ENCODE measurements around the gene CMSS1. TPM values are rescaled to one million over a fixed set of nuclear protein-coding genes. Genes with fewer than 3 reads are reported as not detected.

CMSS1 gene
- polyA plus RNA-seq, 1 donor, result 25.0 TPM

DNA sequence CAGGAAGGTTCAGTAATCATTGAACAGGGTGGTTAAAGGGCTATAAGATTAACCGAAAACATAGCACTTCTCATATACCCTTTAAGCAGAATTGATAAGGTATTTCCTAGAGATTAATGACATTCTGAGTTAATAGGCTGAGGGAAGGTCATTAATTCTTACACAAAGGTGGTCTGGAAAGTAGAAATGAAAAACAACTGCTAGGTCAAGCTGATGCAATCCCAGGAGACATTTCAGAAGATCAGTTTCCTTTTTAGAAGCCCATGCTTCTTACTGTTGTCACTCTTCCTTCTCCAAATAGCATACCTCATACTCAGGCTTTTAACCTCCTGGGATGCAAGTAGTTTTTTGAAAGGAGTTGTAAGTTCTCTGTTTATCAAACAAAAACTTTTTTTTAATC, 287.8 kb downstream of the CMSS1 start:
- DNase-seq (ENCODE audit: low read depth), result no peak

DNA sequence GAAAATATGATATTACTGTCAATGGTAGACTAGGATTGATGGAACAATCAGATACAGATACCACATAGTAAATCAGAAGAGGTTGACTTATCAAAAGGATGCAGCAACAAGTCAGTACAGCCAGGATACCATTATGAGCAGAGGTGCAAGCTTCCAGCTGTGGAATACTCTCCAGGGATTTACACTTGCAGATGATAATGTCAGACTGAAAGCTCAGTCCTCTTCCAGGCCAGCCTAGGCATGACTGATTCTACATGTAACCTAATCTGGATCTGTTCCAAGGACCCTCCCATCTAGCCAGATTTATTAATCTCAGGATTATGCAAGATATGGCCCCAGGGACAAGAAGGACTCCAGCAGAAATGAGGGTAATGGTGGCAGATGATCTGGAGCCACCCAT, 288.4 kb downstream of the CMSS1 start:
- no peak for DNase-seq (ENCODE audit: low read depth)

DNA sequence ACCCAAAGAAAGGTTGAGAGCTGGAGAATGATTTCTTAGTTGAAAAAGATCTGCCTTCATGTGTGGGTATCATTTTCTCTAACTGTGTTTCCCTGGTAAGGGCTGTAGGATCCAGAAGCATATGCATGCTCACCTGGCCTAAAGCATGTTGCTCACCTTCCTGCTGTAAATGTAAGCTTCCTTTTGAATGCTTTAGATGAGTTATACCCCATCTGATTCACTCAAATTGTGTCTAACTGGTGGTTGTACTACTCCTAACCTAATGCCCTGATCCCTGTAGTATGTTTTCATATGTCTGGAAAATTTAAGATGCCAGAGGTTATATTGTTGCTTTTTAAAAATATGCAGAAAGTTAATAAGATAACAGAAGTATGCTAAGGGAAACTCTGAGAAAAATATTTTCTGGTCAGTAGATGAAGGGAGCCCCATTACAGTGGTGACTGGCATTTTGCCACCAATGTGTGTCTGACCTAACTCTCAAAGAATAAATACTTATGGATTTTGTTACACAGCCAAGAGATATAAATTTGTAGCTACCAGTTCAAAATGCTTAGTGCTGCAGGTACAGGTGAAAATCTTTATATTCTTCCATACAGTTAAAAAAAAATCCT, 289.0 kb downstream of the CMSS1 start:
- DNase-seq (ENCODE audit: low read depth), result no peak

DNA sequence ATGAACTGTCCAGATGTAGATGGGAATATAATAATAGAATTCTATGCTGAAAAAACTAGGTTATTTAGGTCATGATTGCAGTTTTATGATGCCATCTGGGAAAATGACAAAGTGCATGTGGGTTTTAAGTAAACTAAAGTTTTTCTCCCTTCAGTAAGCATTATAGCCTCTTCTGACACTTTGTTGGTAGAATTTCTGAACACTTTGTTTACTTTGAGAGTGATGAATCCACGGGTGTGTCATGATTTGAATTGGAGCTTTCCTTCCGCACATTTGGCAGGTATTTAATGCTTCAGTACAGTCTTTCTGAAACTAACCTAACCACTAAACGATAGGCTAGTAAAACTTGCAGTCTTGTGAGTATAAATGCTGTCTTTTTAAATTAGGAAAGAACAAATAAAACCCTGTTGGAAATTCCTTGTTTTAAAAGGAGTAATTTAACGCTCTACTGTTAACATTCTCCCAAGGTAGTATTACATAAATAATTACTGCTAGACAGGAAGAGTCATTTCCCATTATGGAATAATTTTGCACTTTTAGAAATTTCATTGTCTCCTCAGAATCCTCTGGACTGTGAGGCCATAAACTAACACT, 289.7 kb downstream of the CMSS1 start:
- no peak for DNase-seq (ENCODE audit: low read depth)

DNA sequence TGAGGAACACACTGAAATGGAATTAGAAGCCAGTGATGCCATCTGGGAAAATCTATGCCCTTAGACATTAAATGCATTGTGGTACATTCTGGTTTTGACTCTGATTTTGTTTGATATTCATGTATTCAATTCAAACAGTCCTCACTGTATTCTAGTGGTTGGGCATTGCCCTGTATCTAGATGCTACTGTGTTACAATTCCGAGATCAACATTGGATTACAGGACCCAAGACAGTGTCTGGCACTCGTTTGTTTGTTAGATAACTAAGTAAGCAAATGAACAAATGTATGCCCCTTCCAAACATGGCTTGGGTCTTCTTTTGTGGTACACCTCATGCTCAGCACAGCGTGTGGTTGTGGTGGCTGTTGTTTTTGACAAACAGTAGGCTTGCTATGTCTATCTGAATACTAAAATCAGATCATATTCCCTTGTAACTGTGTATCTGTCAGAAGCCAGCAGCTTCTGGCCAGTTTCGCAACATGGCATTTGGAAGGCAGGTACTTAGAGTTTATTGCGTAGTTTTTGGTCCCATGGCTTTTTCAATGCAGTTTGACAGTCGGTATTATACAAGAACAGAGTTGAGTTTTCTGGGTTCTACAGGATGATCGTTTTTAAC, 290.9 kb downstream of the CMSS1 start:
- no peak for DNase-seq (ENCODE audit: low read depth)

DNA sequence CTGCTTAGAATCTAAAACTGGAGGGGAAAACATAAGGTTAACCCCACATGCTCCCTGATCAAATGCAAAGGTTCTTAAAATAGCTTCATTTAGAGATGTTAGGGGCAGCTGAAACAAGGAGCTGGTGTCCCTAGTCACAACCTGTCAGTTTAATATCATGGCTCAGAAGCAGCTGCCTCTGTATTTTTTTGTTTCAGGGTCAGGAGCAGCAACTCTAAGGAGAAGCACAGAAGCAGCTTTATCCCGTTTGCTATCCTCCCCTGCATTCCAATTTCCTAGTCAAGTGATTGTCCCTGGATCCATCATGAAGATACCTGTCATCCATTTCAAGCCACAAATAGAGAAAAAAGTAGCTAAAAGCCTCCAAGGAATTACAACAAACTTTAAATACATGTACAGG, 292.5 kb downstream of the CMSS1 start:
- no peak for DNase-seq (ENCODE audit: low read depth)

DNA sequence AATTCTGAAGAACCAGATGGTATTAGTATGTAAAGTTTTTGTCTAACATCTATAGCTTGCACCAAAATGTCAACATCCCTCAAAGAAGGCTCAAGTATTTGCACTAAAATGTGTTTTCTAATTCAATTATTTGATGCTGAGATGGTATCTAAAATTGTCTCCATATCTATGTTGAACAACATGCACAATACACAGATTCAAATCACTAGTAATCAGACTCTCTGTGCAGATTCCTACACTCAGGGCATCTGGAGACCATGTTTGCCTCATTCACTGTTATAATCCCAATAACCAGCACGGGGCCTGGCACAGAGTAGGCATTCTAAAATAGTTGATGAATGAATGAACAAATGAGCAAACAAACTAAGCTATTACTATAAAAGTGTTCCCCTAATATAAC, 294.1 kb downstream of the CMSS1 start:
- no peak for DNase-seq (ENCODE audit: low read depth)

DNA sequence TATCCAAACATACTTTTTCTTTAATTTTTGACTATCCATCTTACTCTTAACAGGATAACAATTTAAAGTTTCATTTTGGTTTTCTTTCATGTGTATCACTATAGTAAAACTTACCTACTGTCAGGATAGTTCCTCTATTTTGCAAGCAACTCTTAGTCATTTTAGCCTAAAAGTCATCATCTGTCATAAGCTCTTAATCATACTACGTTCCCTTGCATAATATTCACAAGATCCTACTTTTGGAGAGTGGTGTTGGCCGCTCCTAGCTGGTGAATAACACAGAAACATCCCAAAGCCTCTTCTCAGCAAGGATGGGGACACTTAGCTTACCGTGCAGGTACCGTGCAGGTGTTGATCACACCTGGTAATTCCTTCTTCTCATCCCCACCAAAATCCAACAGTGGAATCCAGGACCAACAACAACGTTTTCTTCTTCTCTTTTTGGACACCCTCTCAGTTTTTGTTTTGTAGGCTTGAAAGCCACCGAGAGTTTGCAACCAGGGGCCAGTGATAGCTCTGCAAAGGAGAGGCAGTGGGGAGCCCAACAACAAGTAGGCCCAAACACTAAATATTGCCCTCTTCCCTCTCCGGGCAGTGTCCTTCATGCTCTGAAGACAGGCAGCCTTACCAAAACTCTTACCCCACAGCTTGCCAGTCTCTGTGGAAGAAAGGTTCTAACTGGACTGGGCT, 296.2 kb downstream of the CMSS1 start:
- no peak for DNase-seq (ENCODE audit: low read depth)

DNA sequence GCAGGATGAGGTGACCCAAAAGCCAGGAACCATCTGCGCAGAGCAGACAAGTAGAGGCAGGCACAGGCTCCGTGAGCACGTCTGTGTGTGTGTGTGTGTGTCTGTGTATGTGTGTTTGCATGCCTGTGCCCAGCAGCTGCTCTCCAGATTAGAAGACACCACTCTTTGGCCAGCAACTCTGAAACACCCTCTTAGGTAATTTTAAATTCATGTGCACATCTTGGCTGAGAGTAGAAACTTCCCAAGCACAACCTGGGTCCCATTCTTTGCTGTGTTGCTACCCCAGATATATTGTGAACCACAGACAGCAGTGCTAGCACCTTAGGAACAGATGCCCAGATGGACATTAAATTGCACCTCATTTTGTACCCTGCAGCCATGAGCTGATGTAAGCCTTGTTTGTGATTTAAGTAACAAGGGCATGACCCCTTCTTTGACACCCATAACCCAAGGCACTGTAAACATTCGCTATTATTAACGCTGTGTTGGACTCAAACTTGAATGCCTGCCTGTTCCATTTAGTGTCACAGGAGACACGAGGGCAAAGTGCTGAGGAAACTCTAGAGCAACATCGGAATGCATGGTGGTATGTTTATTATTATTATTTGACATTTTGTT, 296.9 kb downstream of the CMSS1 start, which contains the start of gene FILIP1L:
Gene FILIP1L (minus strand): TSS at position 89 of the 618 bp plus-strand sequence.
- no peak for DNase-seq (ENCODE audit: low read depth)

DNA sequence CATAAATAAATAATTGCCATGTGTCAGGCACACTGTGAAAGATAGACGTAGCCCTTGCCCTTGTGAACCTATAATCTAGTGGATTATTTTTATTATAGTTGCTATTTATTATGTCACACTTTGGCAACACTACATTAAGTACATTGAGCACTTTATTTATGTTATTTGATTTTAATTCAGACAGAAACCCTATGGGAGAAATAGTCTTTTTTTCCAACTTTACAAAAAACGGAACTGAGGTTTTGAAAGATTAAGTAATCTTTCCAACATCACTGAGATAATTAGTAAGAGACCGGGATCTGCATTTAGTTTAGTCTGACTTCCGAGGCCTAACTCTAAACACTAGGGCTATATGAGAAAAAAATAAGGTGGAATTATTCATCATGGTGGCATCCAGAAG, 299.4 kb downstream of the CMSS1 start:
- DNase-seq (ENCODE audit: low read depth), result no peak

DNA sequence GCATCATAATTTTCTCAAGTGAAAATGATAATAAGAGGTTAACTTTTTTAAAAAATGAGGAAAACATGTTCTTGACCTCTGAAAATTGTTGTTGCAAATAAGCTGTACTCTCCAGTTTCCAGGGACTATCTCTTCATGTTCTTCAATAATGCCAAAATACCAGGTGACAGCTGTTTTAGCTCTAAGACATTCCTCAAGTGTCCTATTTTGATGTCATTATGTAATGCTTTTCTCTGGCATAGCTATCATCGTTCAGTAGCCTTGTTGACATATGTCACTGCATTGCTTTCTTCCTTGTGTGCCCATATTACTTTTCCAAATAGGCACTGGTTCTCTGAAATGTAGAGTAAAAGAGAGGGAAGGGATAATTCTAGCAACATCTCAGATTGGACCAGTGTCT, 302.4 kb downstream of the CMSS1 start:
- no peak for DNase-seq (ENCODE audit: low read depth)

DNA sequence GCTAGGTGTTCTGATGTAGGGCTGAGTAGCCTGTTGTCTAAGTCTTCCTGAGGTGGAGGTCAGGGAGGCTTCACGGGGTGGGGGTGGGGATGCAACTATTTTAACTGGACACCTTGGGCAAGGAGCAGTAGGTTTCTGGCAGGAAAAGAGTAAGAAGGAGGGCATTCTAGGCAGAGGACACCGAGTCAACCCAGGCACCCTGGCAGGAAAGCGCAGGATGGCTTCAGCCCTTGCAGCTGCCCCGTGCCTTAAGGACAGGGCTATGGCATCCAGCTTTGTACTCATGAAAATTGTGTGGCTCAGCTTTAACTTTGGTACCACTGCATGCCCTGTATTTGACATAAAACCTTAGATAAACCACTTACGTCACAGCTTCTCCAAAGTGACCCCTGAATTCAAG, 303.0 kb downstream of the CMSS1 start:
- no peak for DNase-seq (ENCODE audit: low read depth)

DNA sequence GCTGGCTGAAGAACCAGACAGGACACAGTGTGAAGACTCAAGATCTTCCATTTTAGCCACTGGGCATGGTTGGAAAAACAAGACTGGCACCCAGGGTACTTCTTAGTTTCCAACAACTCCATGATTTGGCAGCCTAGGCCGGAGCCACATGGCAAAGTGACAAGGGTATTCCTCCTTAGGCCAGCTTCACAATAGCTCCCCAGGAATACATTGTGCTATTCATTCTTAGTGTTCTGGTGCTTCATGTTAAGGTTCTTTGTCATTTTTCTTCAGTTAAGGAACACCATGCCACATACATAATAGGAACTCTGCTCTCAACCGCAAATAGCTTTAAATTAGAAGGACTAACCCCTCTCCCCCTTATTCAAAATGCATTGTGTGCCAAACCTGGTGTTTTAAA, 304.7 kb downstream of the CMSS1 start:
- no peak for DNase-seq (ENCODE audit: low read depth)

DNA sequence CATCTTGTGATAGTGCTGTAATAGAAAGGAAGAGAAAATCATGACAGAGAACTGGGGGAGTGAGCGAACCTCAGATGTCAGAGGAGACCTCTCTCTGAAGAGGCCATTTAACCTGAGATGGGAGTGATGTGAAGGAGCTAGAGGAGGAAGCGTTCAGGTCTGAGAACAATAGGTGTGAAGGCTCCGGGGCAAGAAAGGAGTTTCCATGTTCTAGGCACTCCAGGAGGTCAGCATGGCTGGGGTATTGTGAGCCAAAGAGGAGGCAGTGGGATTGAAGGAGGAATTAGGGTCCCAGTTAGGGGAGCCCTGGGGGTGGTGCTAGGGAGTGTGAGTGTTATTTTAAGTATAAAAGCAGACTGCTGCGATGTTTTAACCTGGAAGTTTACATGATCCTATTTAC, 305.4 kb downstream of the CMSS1 start:
- no peak for DNase-seq (ENCODE audit: low read depth)

DNA sequence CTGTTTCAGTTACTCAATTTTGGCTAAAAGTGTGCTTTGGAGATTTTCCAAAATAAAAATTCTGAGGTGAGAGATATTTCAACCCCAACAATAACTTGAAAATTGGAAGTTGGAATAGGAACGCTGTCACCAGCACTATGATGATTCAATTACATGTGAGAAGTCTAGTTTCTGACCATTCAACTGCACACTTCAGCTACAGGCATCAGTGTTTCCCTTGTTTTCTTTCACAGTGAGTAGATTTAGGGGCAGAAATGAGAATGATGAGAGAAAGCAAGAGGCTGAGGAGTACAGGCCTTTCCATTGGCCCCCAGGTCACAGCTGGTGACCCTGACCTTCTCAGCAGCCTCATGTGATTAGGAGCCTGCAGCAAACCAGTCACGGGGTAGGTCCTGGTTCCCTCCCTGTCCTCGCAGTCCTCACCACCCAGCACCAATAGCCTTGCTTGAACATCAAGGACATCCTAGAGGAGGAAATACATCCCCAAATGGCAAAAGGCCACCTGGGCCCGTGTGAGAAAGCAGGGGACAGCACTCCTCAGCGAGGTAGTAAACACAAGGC, 306.6 kb downstream of the CMSS1 start:
- DNase-seq (ENCODE audit: low read depth), result no peak

DNA sequence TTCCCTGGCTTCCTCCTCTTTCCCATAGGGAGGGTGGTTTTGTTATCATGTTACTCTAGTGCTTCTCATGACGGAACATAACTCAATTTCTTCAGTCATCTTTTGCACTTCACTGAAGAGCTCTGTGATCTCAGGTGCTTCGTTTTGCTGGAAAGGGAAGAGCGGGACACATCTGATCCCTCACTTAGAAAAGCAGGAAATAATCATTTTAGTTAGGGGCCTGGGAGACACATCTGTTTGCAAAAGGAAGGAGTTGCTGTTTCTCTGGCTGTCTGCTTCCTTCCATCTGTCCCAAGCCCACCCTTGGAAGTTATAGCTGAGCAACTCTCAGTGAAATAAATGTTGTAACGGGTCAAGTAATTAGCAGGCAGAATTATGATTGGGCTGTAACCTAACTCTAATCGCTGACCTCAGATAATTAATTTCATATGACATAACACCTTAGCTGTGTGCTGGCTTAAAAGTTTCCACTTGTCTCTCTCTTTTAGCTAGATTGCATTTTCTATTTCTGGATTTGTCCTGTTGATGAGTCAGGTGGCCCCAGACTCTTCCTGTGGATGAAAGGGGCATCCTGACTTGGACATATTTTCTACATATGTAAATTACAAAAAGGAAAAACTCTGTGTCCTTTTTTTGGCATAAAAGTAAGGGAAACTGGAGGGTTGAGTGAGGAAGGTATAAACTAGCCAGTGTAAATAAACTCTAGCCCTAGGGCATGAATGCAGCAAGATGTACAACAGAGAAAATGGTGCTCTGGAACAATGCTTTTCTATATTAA, 307.7 kb downstream of the CMSS1 start:
- DNase-seq (ENCODE audit: low read depth), result no peak

DNA sequence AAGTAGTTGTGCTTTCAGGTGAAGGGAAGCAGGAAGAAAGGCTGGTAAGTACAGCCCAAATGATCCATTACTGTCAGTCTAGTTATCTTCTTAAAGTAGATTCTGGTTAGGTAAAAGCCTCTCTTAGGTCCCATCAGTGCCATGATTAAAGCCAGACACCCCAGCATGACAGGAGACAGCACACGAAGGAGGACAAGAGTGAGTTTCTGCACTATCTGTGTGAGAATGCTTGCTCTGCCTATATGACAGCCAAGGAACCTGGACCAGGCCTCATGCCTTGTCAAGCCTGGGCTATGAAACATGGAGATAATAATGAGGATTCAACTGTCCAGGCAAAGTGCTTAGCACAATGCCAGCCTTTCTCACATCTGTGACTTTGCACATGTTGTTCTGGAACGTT, 310.1 kb downstream of the CMSS1 start:
- no peak for DNase-seq (ENCODE audit: low read depth)

DNA sequence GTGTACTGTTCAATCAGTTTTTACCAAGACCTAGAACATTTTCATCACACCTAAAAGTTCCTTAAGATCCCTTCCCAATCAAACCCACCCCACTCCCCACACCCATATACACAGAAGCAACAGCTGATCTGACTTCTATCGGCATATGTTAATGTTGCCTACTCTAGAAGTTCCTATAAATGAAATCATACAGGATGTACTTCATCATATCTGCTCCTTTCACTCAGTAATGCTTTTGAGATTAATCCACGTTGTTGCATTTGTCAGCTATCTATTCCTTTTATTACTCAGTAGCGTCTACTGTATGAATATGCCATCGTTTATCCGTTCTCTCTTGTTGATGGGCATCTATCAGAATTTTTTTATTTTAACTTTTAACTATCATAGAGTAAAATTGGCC, 310.9 kb downstream of the CMSS1 start:
- DNase-seq (ENCODE audit: low read depth), result no peak

DNA sequence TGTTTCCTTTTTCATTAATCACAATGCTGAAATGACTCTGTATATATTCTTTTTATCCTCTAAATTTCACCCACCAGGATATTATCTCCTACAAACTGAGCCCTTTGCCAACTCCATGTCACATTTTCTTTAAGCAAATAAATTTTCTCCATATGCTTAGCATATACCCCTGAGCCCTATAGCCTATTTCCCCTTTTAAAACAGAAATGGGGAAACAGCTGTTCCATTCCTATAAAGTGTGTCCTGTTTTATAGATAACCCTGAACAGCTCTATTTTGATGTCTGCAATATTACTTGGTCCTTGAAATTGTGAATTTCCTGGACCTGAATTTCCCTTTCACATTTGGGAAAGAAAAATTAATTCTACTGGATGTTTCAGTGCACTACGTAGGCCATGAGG, 312.3 kb downstream of the CMSS1 start:
- DNase-seq (ENCODE audit: low read depth), result no peak

DNA sequence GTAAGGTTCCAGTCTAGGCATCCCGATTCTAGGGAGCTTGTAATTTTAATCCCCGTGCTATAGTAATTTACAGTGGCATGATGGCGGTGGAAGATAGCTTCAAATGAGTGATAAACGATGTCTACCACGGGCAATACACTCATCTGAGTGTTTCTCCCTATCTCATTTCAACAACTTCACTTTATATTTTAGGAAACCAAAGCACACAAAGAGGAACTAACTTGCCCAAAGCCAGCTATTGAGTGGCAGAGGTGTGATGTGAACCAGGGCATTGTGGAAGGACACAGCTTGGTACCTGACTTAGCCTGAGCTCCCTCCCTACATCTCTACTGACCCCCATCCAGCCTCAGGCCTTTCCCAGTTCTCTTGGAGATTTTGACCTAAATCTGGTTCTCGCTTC, 313.6 kb downstream of the CMSS1 start:
- no peak for DNase-seq (ENCODE audit: low read depth)

DNA sequence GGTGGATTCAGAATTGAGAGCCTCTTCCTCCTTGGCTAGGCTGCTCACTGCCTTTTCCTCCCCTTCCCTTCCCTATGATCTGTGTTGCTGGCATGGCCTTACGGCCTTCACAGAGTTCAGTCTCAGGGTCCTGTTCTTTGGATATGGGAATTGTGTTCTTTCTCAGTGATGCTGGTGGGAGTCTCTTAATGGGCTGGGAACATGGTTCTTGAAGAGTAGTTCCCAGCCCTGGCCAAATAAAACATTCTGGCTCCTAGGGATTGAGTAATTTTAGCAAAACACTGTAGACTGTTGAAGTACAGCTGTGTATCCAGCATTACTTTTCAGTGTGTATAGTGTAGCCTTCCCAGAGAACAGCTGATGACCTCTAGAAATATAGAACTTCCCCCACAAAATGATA, 319.3 kb downstream of the CMSS1 start:
- DNase-seq (ENCODE audit: low read depth), result no peak
